ENCODE data around the gene NCBP2L.

The NCBP2L gene

DNA sequence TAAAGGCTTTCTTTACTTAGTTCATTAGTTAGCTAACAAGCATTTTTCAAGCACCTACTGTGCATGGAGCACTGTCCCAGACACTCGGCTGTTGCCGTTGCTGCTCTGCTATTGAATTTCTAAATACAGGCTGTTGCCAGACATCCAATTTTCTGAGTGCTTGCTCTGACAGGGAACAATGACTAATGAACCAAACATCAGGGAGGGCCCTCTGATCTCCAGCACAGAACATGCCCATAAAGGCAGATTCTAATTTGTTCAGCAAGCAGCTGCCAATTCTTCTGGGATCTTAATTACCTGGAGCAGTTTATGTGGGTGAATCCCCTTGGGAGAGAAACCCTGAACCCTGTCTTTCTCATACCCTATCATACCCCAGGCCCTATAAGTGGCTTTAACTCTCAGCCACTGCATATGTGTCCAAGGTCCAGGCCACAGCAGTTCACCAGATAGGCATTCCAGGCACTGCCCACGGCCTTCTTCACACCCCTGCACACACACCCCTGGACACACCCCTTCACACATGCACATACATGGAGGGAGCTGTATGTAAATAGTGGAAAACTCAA is 29.9 kb upstream of the NCBP2L start (continued):
- TF ChIP-seq, protein P1, sequence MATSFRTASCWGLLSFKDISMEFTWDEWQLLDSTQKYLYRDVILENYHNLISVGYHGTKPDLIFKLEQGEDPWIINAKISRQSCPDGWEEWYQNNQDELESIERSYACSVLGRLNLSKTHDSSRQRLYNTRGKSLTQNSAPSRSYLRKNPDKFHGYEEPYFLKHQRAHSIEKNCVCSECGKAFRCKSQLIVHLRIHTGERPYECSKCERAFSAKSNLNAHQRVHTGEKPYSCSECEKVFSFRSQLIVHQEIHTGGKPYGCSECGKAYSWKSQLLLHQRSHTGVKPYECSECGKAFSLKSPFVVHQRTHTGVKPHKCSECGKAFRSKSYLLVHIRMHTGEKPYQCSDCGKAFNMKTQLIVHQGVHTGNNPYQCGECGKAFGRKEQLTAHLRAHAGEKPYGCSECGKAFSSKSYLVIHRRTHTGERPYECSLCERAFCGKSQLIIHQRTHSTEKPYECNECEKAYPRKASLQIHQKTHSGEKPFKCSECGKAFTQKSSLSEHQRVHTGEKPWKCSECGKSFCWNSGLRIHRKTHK (tag by site-specific recombination; IDR thresholded peaks at IDR 0.05) = no peak
- peak; percentile 83 for TF ChIP-seq SP7 (tag by site-specific recombination; IDR thresholded peaks at IDR 0.05)
- no peak for TF ChIP-seq ZNF776 (tag by site-specific recombination; IDR thresholded peaks at IDR 0.05; ENCODE audit: borderline replicate concordance)
- no peak for TF ChIP-seq ZNF175 (tag by site-specific recombination; IDR thresholded peaks at IDR 0.05)
- no peak for TF ChIP-seq ZNF16 (tag by site-specific recombination; IDR thresholded peaks at IDR 0.05; ENCODE audit: low read depth)
- no peak for TF ChIP-seq ZNF473 (tag by site-specific recombination; IDR thresholded peaks at IDR 0.05)
- peak; percentile 33; the same call in 1 of the 2 replicates for TF ChIP-seq EGR2 (tag by site-specific recombination; IDR thresholded peaks at IDR 0.05; ENCODE audit: low read depth)
- TF ChIP-seq ZNF785 (tag by site-specific recombination; IDR thresholded peaks at IDR 0.05) = no peak
- no peak for TF ChIP-seq ZNF248 (tag by site-specific recombination; IDR thresholded peaks at IDR 0.05)
- TF ChIP-seq ZNF623 (tag by site-specific recombination; IDR thresholded peaks at IDR 0.05) = no peak
- TF ChIP-seq ZNF133 (tag by site-specific recombination; IDR thresholded peaks at IDR 0.05) = no peak
- no peak for TF ChIP-seq ZNF202 (tag by site-specific recombination; IDR thresholded peaks at IDR 0.05; ENCODE audit: borderline replicate concordance)
- TF ChIP-seq, protein P2, sequence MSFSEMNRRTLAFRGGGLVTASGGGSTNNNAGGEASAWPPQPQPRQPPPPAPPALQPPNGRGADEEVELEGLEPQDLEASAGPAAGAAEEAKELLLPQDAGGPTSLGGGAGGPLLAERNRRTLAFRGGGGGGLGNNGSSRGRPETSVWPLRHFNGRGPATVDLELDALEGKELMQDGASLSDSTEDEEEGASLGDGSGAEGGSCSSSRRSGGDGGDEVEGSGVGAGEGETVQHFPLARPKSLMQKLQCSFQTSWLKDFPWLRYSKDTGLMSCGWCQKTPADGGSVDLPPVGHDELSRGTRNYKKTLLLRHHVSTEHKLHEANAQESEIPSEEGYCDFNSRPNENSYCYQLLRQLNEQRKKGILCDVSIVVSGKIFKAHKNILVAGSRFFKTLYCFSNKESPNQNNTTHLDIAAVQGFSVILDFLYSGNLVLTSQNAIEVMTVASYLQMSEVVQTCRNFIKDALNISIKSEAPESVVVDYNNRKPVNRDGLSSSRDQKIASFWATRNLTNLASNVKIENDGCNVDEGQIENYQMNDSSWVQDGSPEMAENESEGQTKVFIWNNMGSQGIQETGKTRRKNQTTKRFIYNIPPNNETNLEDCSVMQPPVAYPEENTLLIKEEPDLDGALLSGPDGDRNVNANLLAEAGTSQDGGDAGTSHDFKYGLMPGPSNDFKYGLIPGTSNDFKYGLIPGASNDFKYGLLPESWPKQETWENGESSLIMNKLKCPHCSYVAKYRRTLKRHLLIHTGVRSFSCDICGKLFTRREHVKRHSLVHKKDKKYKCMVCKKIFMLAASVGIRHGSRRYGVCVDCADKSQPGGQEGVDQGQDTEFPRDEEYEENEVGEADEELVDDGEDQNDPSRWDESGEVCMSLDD (tag by site-specific recombination; IDR thresholded peaks at IDR 0.05) = no peak
- TF ChIP-seq BCL11B (tag by site-specific recombination; IDR thresholded peaks at IDR 0.05; ENCODE audit: low read depth) = peak; percentile 47; the same call in 1 of the 2 replicates
- TF ChIP-seq, protein P3, sequence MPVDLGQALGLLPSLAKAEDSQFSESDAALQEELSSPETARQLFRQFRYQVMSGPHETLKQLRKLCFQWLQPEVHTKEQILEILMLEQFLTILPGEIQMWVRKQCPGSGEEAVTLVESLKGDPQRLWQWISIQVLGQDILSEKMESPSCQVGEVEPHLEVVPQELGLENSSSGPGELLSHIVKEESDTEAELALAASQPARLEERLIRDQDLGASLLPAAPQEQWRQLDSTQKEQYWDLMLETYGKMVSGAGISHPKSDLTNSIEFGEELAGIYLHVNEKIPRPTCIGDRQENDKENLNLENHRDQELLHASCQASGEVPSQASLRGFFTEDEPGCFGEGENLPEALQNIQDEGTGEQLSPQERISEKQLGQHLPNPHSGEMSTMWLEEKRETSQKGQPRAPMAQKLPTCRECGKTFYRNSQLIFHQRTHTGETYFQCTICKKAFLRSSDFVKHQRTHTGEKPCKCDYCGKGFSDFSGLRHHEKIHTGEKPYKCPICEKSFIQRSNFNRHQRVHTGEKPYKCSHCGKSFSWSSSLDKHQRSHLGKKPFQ (tag by site-specific recombination; IDR thresholded peaks at IDR 0.05) = 0 out of 2 replicates have a peak, but pooled peaks have one; percentile 32
- TF ChIP-seq ZFP41 (tag by site-specific recombination; IDR thresholded peaks at IDR 0.05; ENCODE audit: borderline replicate concordance) = no peak
- no peak for TF ChIP-seq ZNF555 (tag by site-specific recombination; conservative IDR thresholded peaks at IDR 0.05)
- no peak for TF ChIP-seq ZNF146 (tag by site-specific recombination; IDR thresholded peaks at IDR 0.05)
- TF ChIP-seq ZNF596 (tag by site-specific recombination; IDR thresholded peaks at IDR 0.05) = no peak
- TF ChIP-seq ZNF548 (tag by site-specific recombination; IDR thresholded peaks at IDR 0.05) = no peak
- TF ChIP-seq, protein P4, sequence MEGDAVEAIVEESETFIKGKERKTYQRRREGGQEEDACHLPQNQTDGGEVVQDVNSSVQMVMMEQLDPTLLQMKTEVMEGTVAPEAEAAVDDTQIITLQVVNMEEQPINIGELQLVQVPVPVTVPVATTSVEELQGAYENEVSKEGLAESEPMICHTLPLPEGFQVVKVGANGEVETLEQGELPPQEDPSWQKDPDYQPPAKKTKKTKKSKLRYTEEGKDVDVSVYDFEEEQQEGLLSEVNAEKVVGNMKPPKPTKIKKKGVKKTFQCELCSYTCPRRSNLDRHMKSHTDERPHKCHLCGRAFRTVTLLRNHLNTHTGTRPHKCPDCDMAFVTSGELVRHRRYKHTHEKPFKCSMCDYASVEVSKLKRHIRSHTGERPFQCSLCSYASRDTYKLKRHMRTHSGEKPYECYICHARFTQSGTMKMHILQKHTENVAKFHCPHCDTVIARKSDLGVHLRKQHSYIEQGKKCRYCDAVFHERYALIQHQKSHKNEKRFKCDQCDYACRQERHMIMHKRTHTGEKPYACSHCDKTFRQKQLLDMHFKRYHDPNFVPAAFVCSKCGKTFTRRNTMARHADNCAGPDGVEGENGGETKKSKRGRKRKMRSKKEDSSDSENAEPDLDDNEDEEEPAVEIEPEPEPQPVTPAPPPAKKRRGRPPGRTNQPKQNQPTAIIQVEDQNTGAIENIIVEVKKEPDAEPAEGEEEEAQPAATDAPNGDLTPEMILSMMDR (tag by site-specific recombination; IDR thresholded peaks at IDR 0.05) = no peak
- TF ChIP-seq ZNF223 (tag by site-specific recombination; IDR thresholded peaks at IDR 0.05) = no peak
- TF ChIP-seq, protein P5, sequence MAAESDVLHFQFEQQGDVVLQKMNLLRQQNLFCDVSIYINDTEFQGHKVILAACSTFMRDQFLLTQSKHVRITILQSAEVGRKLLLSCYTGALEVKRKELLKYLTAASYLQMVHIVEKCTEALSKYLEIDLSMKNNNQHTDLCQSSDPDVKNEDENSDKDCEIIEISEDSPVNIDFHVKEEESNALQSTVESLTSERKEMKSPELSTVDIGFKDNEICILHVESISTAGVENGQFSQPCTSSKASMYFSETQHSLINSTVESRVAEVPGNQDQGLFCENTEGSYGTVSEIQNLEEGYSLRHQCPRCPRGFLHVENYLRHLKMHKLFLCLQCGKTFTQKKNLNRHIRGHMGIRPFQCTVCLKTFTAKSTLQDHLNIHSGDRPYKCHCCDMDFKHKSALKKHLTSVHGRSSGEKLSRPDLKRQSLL (tag by site-specific recombination; IDR thresholded peaks at IDR 0.05) = no peak
- TF ChIP-seq ZNF626 (tag by site-specific recombination; IDR thresholded peaks at IDR 0.05) = no peak
- TF ChIP-seq, protein P6, sequence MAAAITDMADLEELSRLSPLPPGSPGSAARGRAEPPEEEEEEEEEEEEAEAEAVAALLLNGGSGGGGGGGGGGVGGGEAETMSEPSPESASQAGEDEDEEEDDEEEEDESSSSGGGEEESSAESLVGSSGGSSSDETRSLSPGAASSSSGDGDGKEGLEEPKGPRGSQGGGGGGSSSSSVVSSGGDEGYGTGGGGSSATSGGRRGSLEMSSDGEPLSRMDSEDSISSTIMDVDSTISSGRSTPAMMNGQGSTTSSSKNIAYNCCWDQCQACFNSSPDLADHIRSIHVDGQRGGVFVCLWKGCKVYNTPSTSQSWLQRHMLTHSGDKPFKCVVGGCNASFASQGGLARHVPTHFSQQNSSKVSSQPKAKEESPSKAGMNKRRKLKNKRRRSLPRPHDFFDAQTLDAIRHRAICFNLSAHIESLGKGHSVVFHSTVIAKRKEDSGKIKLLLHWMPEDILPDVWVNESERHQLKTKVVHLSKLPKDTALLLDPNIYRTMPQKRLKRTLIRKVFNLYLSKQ (tag by site-specific recombination; IDR thresholded peaks at IDR 0.05; ENCODE audit: borderline replicate concordance) = no peak
- TF ChIP-seq ZNF501 (tag by site-specific recombination; IDR thresholded peaks at IDR 0.05) = no peak
- TF ChIP-seq, protein P7, sequence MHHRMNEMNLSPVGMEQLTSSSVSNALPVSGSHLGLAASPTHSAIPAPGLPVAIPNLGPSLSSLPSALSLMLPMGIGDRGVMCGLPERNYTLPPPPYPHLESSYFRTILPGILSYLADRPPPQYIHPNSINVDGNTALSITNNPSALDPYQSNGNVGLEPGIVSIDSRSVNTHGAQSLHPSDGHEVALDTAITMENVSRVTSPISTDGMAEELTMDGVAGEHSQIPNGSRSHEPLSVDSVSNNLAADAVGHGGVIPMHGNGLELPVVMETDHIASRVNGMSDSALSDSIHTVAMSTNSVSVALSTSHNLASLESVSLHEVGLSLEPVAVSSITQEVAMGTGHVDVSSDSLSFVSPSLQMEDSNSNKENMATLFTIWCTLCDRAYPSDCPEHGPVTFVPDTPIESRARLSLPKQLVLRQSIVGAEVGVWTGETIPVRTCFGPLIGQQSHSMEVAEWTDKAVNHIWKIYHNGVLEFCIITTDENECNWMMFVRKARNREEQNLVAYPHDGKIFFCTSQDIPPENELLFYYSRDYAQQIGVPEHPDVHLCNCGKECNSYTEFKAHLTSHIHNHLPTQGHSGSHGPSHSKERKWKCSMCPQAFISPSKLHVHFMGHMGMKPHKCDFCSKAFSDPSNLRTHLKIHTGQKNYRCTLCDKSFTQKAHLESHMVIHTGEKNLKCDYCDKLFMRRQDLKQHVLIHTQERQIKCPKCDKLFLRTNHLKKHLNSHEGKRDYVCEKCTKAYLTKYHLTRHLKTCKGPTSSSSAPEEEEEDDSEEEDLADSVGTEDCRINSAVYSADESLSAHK (tag by site-specific recombination; IDR thresholded peaks at IDR 0.05) = 0 out of 2 replicates have a peak, but pooled peaks have one; percentile 39
- no peak for TF ChIP-seq ZNF2 (tag by site-specific recombination; IDR thresholded peaks at IDR 0.05)
